Fibroblast of lung (primary cell): Measurements from ENCODE around the gene MRPL51. TPM values are rescaled to one million over a fixed set of nuclear protein-coding genes. Genes with fewer than 3 reads are reported as not detected.

Source experiments
- DNase-seq, 2 donors: peaks; one replicate each; pipeline versions ENCODE4 v3.0.0 to v3.0.0-alpha.2; 2010; ENCODE audit warnings: low read depth in 2 of 2
- H2AFZ ChIP-seq: 2 replicates; pipeline ENCODE4 v1.5.1; 2012; ENCODE audit warnings: low read length, control low read depth, inconsistent platforms
- H3K27ac ChIP-seq: 2 replicates; pipeline ENCODE4 v1.5.1; 2011; ENCODE audit warnings: low read length, control low read depth; ENCODE audit not compliant: insufficient read depth
- H3K27me3 ChIP-seq: 2 replicates; pipeline ENCODE4 v1.5.1; 2011; ENCODE audit warnings: mild to moderate bottlenecking, low read length; ENCODE audit not compliant: control insufficient read depth, insufficient read depth
- H3K36me3 ChIP-seq: 2 replicates; pipeline ENCODE4 v1.5.1; 2011; ENCODE audit warnings: low read length; ENCODE audit not compliant: control insufficient read depth, insufficient read depth
- H3K4me1 ChIP-seq: 2 replicates; pipeline ENCODE4 v1.5.1; 2011; ENCODE audit warnings: low read length; ENCODE audit not compliant: control insufficient read depth, insufficient read depth; ENCODE audit errors: extremely low read depth
- H3K4me2 ChIP-seq: 2 replicates; pipeline ENCODE4 v1.5.1; 2011; ENCODE audit warnings: low read length, control low read depth; ENCODE audit not compliant: insufficient read depth; ENCODE audit errors: extremely low read depth
- H3K4me3 ChIP-seq, 4 experiments: fragments of 200-600 bp in 1 of 4; sonication (generic) in 1 of 4; replicated peaks in 1 of 4; 2 replicates each; pipeline ENCODE4 v1.5.1; 2011 to 2016; ENCODE audit warnings: low read length in 4 of 4, low read depth in 3 of 4, mild to moderate bottlenecking in 3 of 4, control low read depth in 2 of 4, inconsistent platforms in 1 of 4, mixed read lengths in 1 of 4; ENCODE audit not compliant: insufficient read depth in 1 of 4; ENCODE audit errors: control extremely low read depth in 1 of 4
- H3K79me2 ChIP-seq: 2 replicates; pipeline ENCODE4 v1.5.1; 2012; ENCODE audit warnings: mild to moderate bottlenecking, low read length, inconsistent platforms; ENCODE audit not compliant: control insufficient read depth, insufficient read depth
- H3K9ac ChIP-seq: 2 replicates; pipeline ENCODE4 v1.5.1; 2011; ENCODE audit warnings: mild to moderate bottlenecking, low read length, control low read depth; ENCODE audit not compliant: insufficient read depth
- H3K9me3 ChIP-seq: 2 replicates; pipeline ENCODE4 v1.5.1; 2012; ENCODE audit warnings: low read depth, low read length; ENCODE audit not compliant: control insufficient read depth, insufficient read depth
- H4K20me1 ChIP-seq: 2 replicates; pipeline ENCODE4 v1.5.1; 2011; ENCODE audit warnings: low read length; ENCODE audit not compliant: control insufficient read depth, insufficient read depth; ENCODE audit errors: extremely low read depth
- EZH2 ChIP-seq: IDR thresholded peaks from 2 replicates; pipeline ENCODE4 v1.5.1; 2012; ENCODE audit warnings: low read length, control low read depth, mild to moderate bottlenecking; ENCODE audit errors: missing control alignments
- polyA plus RNA-seq, 2 donors: library from polyadenylated mRNA; depleted of rRNA in 1 of 2; stranded (reverse) in 1 of 2; unstranded in 1 of 2; fragments of >200 nt; gene quantifications; 2 replicates each; pipeline ENCODE4 v1.2.1, GENCODE V29; 2011 to 2012; ENCODE audit warnings: missing spikeins in 1 of 2
- total RNA-seq: library from RNA; depleted of rRNA; stranded (reverse); fragments of >200 nt; gene quantifications from 2 replicates; pipeline ENCODE4 v1.2.1, GENCODE V29; 2014
- TF ChIP-seq, protein P1 (sequence below), 2 donors: IDR thresholded peaks in 1 of 2; conservative IDR thresholded peaks in 1 of 2; 1 replicate in 1 of 2; 2 replicates in 1 of 2; pipeline ENCODE4 v1.5.1; 2011 to 2012; ENCODE audit warnings: low read length in 2 of 2, control low read depth in 1 of 2, inconsistent platforms in 1 of 2, low read depth in 1 of 2, mild to moderate bottlenecking in 1 of 2

Gene MRPL51
- total and polyA plus RNA-seq, 2 donors (not counting 1 experiment from before 2014, with no cell fraction given), result 118 to 120 TPM

DNA sequence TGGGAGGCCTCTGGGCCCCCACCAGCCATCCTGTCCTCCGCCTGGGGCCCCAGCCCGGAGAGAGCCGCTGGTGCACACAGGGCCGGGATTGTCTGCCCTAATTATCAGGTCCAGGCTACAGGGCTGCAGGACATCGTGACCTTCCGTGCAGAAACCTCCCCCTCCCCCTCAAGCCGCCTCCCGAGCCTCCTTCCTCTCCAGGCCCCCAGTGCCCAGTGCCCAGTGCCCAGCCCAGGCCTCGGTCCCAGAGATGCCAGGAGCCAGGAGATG, 40.5 kb upstream of the MRPL51 start:
- peak overlapping the region; percentile 90 for H3K4me2 ChIP-seq
- H3K9ac ChIP-seq, result peak overlapping the region; percentile 74
- peak overlapping the region; percentile 56 to 98 (median 76) for H3K4me3 ChIP-seq
- H3K79me2 ChIP-seq, result peaks cover 47% of the 10 kb centered on the region
- no peaks in the 10 kb centered on the region for H3K9me3 ChIP-seq
- H3K27me3 ChIP-seq, result no peaks in the 10 kb centered on the region
- H3K27ac ChIP-seq, result peak overlapping the region; percentile 98
- H2AFZ ChIP-seq, result no peak overlapping the region
- peaks cover 33% of the 10 kb centered on the region for H3K36me3 ChIP-seq
- peaks cover 20% of the 10 kb centered on the region for H3K4me1 ChIP-seq
- no peaks in the 10 kb centered on the region for H4K20me1 ChIP-seq
- DNase-seq, result no peak
- TF ChIP-seq, protein P1, sequence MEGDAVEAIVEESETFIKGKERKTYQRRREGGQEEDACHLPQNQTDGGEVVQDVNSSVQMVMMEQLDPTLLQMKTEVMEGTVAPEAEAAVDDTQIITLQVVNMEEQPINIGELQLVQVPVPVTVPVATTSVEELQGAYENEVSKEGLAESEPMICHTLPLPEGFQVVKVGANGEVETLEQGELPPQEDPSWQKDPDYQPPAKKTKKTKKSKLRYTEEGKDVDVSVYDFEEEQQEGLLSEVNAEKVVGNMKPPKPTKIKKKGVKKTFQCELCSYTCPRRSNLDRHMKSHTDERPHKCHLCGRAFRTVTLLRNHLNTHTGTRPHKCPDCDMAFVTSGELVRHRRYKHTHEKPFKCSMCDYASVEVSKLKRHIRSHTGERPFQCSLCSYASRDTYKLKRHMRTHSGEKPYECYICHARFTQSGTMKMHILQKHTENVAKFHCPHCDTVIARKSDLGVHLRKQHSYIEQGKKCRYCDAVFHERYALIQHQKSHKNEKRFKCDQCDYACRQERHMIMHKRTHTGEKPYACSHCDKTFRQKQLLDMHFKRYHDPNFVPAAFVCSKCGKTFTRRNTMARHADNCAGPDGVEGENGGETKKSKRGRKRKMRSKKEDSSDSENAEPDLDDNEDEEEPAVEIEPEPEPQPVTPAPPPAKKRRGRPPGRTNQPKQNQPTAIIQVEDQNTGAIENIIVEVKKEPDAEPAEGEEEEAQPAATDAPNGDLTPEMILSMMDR (conservative IDR thresholded peaks at IDR 0.05 in 1 of 2, IDR thresholded peaks at IDR 0.05 in 1 of 2; ENCODE audit: low read depth in 1 of 2, low read length in 2 of 2), result no peak
- TF ChIP-seq EZH2, result no peak

DNA sequence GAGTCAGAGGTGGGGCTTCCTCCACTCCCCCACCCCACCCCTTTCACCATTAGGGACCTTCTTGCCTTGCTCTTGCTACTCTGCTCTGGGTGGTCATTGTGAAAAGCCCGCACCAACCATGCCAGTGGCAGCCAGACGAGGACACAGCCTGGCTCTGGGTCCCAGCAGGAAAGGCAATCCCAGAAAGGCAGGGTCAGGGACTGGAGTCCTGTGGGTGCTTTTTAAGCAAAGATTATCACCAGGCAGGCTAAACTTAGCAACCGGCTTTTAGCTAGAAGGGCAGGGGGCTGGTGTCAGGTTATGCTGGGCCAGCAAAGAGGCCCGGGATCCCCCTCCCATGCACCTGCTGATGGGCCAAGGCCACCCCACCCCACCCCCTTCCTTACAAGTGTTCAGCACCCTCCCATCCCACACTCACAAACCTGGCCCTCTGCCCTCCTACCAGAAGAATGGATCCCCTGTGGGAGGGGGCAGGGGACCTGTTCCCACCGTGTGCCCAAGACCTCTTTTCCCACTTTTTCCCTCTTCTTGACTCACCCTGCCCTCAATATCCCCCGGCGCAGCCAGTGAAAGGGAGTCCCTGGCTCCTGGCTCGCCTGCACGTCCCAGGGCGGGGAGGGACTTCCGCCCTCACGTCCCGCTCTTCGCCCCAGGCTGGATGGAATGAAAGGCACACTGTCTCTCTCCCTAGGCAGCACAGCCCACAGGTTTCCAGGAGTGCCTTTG, 40.0 kb upstream of the MRPL51 start:
- Histone ChIP-seq H3K4me2 (peak overlapping the region; percentile 90), H2AFZ (no peak overlapping the region), H3K36me3 (peaks cover 33% of the 10 kb centered on the region), H3K27ac (peak overlapping the region; percentile 98), H3K4me1 (peaks cover 18% of the 10 kb centered on the region), H3K79me2 (peaks cover 43% of the 10 kb centered on the region), H4K20me1 (no peaks in the 10 kb centered on the region), H3K9ac (peak overlapping the region; percentile 74), H3K9me3 (no peaks in the 10 kb centered on the region), H3K4me3 (peak overlapping the region; percentile 56 to 98 (median 76)), H3K27me3 (no peaks in the 10 kb centered on the region)
- TF ChIP-seq EZH2, result no peak
- TF ChIP-seq, protein P1 (conservative IDR thresholded peaks at IDR 0.05 in 1 of 2, IDR thresholded peaks at IDR 0.05 in 1 of 2; ENCODE audit: low read depth in 1 of 2, low read length in 2 of 2), result no peak
- peak; percentile 57 to 70 for DNase-seq

DNA sequence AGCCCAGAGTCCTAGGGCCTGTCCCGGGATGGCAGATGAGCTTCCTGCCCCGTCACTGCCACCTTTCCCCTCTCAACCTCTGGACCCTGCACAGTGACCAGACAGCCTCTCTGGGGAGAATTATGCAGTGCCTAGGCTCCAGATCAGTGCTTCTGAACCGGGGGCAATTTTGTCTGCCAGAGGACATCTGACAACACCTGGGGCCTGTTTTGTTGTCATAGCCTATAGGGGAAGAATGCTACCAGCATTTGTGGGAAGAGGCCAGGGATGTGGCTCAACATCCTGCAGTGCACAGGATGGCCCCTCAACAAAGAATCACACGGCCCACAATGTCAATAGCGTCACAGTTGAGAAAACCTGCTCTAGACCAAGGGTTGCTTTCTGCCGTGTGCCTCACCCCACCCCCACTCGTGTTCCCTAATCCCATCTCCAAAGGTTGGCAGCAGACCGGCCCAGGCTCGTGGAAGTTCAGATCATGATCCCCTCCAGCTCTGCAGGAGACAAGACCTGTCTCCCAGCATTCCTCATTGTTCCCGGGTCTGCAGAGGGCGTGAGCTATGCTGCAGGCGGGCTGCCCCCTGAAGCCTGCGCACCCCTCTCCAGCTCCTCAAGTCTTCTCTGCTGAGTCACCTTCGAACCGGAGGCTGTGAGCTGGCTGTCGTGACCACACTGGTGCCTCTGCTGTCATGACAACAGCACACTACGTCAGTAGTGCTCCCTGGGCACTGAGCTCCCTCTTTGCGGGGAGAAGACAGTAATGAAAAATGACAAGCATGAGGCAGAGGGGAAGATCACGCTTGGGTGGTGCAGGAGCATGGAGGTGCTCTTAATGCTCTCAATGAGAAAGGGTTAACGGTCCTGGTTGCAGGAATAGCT, 39.2 kb upstream of the MRPL51 start:
- Histone ChIP-seq H3K27me3 (no peaks in the 10 kb centered on the region), H3K9ac (peak overlapping the region; percentile 74), H3K27ac (peak overlapping the region; percentile 98), H3K4me2 (peak overlapping the region; percentile 90), H4K20me1 (no peaks in the 10 kb centered on the region), H3K79me2 (peaks cover 38% of the 10 kb centered on the region), H3K4me1 (peaks cover 18% of the 10 kb centered on the region), H3K4me3 (peak overlapping the region; percentile 56 to 98 (median 76)), H3K36me3 (peaks cover 32% of the 10 kb centered on the region), H3K9me3 (no peaks in the 10 kb centered on the region), H2AFZ (no peak overlapping the region)
- TF ChIP-seq EZH2, result no peak
- TF ChIP-seq, protein P1 (conservative IDR thresholded peaks at IDR 0.05 in 1 of 2, IDR thresholded peaks at IDR 0.05 in 1 of 2; ENCODE audit: low read depth in 1 of 2, low read length in 2 of 2), result no peak
- peak; percentile 97 to 99 for DNase-seq
